HT-29 (cell line): ENCODE results near the gene RNU1-4. TPM values are rescaled to one million over a fixed set of nuclear protein-coding genes. Genes with fewer than 3 reads are reported as not detected.
A peak's percentile ranks its signal among the peaks of the same experiment; 100 is the strongest.
"Not testable (repeated sequence)": the region's sequence is repeated elsewhere in the genome, so short reads cannot be mapped to it uniquely, and the experiment has no call there.

ENCODE experiments used
- DNase-seq: peaks from one replicate; pipeline ENCODE4 v3.0.0-alpha.2; 2015; ENCODE audit warnings: low spot score
- total RNA-seq: library from RNA; depleted of rRNA; stranded (reverse); fragments of >200 nt; shearing (Covaris generic); gene quantifications from 2 replicates; pipeline ENCODE4 v1.2.3, GENCODE V29; 2014

RNU1-4 gene
- total RNA-seq, 1 experiment from 2014 or later, result under 0.01 TPM

DNA sequence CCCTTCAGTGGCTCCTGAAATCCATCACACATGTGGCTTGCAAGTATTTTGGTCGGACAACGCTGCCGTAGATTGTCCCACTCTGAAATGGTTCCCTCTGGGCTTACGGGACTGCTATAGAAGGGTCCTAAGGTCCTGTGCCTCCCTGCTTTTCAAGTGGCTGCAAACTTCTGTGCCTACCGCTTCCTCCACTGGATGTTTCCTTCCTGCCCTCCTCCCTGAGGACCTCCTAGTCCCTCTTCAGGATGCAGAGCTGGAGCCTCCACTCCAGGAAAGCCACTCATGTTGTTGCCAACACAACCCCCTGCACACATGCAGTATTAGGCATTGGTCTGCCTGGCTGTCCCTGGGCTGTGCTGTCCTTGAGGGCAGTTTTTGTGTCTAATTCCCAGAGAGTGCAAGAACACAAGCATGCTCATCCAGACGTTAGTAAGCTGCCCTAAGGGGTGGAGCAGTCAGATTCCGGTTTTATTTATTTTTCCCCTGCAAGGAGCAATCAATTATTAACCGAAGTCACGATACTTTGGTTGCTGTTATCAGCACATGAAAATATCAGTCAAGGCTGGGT is 26.5 kb downstream of the RNU1-4 start:
- DNase-seq, result peak; percentile 58

DNA sequence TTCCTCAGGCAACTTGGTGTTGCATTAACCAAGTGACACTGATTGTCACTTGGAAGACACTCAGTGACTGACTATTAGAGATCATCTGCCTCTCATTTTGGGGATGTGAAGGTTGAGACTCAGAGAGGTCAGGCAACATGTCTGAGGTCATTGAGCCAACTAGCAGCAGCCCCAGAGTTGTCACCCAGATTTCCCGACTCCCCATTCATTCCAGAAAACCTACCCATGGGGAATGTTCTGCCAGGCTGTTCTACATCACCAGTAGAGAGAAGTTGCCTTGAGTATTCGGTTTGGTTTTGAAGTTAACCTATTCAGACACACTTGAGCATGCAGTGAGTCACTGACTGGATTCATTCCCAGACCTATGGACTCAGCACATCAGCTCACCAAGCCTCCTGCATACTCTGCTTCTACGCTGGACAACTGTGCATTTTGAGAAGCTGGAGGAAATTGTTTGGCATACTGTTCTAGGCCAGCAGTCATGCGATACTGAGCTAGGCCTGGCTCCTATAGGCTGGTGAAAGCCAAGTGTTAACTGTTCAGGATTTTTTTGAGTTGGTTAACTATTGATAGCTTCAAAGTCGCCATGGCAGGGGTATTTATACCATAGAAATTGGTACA is 29.9 kb downstream of the RNU1-4 start:
- peak; percentile 1 for DNase-seq

DNA sequence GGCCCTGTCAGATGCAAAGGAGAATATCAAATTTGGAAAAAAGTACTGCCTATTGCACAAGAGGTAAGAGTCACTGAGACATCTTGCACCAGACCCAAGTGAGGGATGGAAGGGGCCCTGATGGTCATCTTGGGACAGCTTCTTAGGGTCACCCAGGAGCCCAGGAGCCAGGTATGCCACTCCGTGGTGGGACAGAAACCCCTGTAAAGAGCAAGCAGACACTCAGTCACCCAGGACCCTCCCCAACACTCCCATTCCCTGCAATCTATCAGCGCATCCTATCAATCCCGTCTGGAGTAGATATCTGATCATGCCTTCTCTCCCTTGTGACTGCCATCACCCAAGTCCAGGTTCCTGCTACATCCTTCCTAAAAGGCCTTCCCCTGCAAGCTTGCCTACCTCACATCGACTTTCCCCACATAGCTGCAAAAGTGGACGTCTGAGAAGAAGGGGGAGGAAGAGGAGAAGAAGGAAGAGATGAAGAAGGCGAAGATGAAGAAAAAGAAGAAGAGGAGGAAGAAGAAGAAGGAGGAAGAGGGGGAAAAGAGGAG is 30.7 kb downstream of the RNU1-4 start:
- DNase-seq, result not testable (repeated sequence)

DNA sequence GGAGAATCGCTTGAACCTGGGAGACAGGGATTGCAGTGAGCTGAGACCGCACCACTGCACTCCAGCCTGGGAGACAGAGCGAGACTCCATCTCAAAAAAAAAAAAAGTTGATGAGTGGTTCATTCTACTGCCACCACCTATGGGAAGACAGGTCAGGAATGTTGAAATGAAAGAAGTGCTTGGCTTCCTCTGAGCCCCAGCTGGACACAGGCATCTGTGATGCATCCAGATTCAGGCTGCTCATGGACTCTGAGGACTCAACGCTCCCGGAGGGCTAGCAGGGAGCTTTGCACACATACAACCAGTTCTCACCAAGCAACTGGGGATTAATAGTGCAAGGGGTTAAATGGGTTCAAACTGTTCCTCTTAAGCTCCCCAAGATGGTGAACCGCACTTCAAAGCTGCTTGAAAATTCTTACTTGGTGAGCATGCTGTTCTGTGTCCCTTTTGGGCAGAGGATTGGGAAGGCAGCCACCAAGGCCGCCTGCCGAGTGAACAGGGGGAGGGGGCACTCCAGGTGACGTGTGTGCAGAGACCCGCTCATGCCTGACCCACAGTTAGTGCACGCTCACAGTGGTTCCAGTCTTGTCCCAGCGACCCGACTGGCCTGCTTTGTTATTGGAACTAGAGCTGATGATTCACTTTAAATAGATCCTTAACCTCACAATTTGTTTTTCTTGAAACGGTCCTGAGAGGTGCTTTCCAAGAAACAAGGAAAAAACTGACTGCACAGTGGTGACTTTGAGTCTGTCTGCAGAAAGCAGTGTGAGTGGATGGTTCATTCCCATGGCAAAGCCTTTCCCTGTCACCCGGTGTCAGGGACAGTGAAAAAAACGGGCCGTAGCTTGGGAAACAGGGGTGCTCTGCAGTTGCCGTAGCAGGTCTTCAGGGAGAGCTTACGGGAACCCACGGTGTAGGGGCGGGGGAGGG is 32.2 kb downstream of the RNU1-4 start:
- DNase-seq, result not testable (repeated sequence)

DNA sequence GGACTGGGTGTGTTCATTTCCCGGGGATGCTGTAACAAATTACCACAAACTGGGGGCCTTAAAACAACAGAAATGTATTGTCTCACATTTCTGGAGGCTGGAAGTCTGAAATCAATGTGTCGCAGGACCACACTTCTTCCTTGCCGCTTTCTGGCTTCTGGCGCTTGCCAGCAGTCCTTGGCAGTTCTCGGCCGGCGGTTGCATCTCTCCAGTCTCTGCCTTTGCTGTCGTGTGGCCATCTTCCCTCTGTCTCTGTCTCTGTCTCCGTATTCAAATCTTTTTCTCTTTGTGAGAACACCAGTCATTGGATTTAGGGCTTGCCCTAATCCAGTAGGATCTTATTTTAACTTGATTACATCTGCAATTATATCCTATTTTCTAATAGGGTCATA is 32.9 kb downstream of the RNU1-4 start:
- not testable (repeated sequence) for DNase-seq

DNA sequence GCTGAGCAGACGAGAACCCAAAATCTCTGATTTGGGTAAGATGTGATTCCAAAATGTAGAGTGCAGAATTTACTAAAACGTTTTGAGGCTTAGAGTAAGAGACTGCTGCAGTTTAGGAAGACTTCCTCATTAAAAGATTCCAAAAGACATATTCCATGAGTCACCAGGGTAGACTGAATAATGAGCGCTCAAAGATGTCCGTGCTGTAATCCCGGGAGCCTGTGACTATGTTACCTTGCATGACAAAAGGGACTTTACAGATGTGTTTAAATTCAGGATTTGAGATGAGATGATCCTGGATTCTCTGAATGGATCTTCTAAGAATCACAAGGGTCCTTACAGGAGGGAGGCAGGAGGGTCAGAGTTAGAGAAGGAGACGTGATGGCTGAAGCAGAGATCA is 33.4 kb downstream of the RNU1-4 start:
- not testable (repeated sequence) for DNase-seq

DNA sequence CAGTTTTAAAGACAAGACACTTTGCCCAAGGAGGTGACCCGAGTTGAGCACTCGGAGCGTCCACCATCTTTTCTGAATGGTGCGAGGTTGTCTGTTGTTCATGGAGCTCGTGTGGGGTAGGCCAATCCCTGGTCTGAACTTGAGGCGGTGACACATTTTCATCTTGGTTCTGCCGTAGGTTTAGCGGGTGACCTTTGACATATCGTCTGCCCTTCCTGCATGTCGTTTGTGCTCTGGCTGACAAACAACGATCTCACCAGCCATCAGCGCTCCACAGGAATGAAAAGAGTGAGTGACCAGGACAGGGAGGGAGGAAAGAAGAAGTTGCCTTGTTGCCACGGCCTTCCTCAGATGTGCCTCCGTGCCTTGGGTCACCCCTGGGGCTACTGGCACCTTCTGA is 34.5 kb downstream of the RNU1-4 start:
- DNase-seq, result not testable (repeated sequence)

DNA sequence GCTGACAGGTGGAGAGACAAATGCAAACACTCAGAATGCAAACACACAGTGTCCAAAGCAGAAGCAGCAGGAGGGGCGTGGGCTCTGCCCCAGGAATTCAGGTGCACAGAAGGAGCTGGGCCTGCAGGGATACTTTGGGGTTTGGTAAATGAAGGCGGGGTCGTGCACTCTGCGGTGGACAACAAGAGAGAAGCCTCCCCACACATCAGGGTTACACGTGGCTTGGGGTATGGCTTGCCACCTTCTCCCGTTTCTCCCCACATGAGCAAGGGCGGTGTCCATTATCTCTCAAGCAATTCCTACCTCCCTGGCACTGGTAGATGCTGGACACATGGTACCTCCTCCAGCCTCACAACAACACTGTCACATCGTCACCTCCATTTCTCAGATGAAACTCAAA is 35.0 kb downstream of the RNU1-4 start:
- DNase-seq, result not testable (repeated sequence)

DNA sequence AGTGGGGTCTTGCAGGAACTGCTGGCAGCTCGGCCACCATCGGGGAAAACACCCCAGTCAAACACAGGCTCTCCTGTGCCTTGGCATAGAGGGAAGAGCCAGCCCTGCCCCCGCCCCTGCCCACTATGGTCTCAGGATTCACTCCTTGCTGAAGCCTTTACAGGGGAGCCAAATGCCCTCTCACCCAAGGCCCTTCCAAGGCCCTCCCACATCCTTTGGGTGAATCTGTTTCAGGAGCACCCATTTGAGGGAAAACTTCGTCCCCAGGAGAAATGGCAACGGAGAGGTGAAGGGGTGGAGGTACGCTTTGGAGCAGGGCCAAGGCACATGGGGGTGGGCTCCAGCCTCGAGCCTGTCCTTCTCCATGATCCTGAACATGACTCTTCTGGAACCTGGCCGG is 35.9 kb downstream of the RNU1-4 start:
- DNase-seq, result not testable (repeated sequence)

DNA sequence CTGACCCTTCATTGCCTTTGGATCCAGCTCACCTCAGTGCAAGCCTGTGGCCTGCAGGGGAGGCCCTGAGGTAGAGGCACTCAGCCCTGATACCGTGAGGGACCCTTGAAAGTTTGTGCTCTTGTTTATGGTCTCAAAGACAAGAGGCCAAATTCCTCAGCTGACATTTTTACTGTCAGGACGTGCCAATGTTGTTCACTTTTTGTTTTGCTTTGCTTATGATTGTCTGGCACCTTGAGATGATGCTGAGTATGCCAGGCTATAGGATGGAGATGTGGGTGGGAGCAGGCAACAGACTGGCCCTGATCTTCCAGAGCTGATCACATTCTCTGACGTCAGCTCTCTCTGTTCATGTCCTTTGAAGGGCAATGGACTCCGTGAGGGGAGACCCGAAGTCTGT is 36.5 kb downstream of the RNU1-4 start:
- not testable (repeated sequence) for DNase-seq

DNA sequence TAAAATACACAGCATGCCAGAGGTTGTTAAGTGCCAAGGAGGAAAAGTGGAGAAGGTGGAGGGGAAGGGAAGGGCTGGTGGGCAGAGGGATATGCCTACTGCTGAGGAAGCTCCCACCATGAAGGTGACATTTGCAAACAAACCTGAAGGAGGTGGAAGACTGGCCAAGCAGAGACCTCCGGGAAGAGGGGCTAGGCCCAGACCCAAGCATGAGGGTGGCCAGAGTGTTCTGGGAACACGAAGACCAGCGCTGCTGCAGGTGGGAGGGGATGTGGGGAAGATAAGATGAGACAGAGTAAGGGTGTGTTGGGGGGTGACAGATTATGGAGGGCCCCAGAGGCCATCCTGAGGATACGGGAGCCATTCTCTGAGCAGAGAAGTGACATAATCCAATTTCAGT is 37.5 kb downstream of the RNU1-4 start:
- not testable (repeated sequence) for DNase-seq

DNA sequence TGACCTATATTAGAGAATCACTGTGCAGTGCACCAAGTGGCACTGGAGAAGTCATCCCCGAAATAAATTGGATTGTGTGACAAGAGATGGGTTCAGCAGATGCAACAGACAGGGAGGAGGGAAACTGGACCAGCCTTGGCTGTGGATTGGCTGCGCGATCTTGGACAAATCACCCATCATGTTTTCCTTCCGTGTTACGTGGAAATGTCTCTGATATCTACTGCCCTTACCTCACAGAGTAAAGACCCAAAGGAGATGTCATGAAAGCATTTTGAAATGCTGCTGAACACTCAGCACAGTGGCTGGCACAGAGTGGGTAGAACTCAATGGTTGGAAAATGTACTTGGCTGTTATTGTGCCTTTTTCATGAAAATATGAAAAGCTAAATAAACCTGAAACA is 39.2 kb downstream of the RNU1-4 start:
- not testable (repeated sequence) for DNase-seq

DNA sequence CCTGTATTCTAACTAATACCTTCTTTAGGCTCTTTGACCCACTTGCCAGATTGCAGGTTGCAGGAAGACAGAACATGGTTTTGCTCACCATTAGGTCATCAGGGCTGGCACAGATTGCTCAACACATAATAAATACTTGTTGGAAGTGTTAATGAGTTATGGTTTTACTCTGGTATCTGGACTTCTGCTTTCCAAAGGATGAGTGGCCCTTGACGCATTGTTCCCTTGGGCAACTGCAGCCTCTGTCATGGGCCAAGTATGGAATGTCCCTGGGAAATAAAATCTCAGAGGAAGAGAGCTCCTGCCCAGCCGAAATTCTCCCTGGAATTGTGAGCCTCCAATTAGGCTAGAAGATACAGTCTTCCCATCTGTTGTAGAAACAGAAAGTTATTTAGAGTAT is 40.7 kb downstream of the RNU1-4 start:
- not testable (repeated sequence) for DNase-seq

DNA sequence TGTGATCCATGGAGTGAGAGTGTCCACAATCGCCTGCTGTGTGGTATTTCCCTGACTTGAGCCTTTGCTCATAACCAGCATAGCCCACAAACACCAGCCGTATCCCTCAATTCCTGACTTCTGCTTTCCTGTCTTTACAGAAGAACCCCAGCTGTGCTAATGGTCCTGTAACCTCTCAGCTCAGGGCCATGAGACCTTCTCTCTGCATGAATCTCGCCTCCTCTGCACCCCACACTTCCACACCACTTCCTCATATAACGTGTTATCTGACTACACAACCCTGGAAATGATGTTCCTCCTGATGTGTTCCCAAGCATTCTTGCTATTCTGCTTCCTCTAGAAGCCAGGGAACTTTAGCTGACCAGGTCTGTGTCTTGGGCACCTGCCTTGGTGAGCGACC is 41.3 kb downstream of the RNU1-4 start:
- not testable (repeated sequence) for DNase-seq

DNA sequence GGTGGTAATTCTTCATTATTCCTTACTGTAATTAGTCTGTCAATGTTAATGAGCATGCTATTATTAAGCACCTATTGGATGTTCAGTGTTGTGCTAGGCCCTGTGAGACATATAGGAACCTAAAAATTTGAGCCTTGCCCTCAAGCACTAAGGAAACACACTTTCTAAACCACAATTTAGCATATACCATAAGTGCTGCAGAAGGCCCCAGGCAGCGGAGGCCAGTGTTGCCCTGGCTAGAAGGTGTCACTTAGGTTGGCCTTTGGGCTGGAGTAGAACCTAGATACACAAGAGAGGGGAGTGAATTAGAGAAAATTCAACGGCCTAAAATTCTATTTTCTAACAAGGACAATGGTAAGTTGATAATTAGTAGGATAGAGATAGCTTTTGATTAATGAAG is 44.6 kb downstream of the RNU1-4 start:
- not testable (repeated sequence) for DNase-seq

DNA sequence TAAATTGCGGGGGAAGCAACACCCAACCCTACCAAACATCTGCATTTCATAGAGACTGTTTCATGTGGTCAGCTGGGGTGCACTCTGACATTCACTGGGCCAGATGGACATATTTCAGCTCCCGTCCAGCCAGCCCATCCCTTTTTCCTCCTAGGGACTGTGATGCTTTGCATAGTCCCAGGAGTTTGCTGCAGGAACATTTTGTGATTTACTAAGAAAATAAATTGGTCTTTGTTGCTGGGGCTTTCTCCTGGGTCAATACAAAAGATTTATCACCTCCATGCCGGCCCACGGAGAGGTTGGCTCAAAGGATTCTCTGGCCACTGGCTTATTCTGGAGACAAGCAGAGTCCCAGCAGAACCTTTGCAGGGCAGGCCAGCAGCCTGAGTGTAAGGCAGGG is 46.0 kb downstream of the RNU1-4 start:
- not testable (repeated sequence) for DNase-seq

DNA sequence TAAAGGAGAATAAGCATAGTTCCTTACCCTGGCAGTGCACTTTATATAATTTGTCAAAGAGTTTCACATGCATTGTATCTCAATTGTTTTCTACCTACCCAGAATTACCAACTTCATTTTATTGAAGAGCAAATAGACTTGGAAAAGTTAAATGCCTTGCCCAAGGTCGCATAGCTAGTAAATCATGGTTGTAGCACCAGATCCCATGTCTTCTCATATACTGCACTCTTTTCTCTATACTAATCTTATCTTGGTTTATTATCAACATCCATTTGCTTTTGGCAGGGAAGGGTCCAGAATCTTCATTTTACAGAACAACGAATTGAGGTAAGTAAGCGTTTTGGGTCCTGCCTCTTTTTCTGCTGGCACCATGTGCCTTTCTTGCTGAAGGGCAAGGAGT is 46.9 kb downstream of the RNU1-4 start:
- not testable (repeated sequence) for DNase-seq

DNA sequence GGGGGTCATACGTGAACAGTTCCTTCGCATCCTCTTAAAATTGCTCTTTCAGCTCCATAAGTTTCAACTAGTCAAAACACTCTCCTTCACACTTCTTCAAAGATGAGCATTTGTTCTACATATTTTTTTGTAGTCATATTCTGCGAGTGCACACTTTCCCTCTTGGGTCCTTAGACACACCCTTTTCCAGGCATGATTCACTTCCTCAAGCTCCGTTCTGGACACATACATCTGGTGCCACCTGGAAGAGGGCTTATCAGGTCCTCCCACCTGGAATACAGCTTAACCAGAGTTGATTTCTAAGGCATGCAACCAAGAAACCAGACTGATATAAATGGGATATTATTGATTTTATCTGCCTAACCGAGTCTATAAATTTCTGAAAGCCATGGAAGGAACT is 47.4 kb downstream of the RNU1-4 start:
- DNase-seq, result not testable (repeated sequence)
